C4-2B (cell line): ENCODE data around the gene C1R.

Experiments used
- H3K27ac ChIP-seq: fragments of 450-650 bp; 2 replicates; pipeline ENCODE4 v1.5.1; 2017
- ZFX ChIP-seq: fragments of 450-650 bp; IDR thresholded peaks from 2 replicates; pipeline ENCODE4 v1.6.1; 2017
- TF ChIP-seq, protein P1 (sequence below): fragments of 450-650 bp; conservative IDR thresholded peaks from 2 replicates; pipeline ENCODE4 v1.5.1; 2017; ENCODE audit warnings: mild to moderate bottlenecking

C1R gene

DNA sequence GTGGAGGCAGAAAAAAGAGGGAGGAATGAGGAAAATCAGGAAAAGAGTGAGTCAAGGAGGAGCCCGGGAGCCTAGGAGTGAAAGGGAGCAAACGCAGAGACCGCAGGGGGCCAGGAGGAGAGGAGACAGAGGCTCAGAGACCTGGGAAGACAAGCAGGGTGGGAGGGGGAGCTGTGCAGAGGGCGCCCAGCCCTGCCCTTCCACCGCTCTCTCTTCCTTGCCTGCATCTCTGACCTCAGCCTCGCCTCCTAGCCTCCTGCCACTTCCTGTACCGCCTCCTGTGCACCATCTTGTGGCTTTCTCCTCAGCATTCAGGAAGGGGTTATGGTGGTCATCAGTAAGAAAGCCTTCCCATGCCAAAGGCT lies 39.2 kb upstream of the C1R start:
- H3K27ac ChIP-seq, result no peak overlapping the region
- TF ChIP-seq, protein P1, sequence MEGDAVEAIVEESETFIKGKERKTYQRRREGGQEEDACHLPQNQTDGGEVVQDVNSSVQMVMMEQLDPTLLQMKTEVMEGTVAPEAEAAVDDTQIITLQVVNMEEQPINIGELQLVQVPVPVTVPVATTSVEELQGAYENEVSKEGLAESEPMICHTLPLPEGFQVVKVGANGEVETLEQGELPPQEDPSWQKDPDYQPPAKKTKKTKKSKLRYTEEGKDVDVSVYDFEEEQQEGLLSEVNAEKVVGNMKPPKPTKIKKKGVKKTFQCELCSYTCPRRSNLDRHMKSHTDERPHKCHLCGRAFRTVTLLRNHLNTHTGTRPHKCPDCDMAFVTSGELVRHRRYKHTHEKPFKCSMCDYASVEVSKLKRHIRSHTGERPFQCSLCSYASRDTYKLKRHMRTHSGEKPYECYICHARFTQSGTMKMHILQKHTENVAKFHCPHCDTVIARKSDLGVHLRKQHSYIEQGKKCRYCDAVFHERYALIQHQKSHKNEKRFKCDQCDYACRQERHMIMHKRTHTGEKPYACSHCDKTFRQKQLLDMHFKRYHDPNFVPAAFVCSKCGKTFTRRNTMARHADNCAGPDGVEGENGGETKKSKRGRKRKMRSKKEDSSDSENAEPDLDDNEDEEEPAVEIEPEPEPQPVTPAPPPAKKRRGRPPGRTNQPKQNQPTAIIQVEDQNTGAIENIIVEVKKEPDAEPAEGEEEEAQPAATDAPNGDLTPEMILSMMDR, result no peak
- no peak for TF ChIP-seq ZFX

GRCh38 chr12:7130701-7131501 lies 38.7 kb upstream of the C1R start:
- peak overlapping the region; percentile 73 for H3K27ac ChIP-seq
- TF ChIP-seq, protein P1, result no peak
- no peak for TF ChIP-seq ZFX

DNA sequence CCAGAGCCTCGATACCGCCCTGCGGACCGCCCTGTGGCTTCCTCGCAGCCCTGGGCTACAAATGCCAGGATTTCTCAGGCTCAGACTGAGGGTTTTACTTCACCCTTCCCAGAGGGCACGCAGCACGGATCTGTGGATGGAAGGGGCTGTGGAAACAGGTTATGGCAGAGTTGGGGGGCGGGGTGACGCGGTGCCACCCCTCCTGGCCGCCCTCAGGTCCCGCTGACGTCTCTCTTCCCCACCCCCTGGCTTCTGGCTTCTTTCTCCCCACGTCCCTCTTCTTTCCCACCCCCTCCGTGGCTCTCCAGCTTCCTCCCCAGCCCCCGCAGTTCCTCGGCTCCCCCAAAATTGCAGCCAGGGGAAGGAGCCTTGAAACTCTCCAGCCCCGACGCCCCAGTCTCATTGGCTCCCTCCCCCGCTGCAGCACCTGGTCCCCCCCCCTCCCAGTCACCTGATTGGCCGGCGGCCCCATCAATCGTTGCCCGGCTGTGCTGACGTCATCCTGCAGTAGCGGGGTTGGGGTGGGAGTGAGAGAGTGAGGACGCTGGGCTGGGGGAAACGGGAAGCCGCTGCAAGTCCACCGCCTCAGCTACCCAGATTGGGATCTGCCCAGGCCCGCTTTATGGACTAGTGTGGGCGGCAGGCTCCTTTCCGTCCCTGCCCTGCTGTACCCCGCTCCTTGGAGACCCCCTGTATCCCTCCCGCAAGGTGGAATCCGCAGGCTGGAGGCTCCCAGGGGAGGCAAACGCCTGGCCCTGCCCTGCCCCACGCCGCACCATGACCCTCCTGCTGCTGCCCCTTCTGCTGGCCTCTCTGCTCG lies 37.8 kb upstream of the C1R start, which contains the start of gene CLSTN3:
Gene CLSTN3 (plus strand): TSS at position 500 of the 820 bp plus-strand sequence. CDS start 278 bp downstream, at position 778.
- H3K27ac ChIP-seq, result peak within 1 kb of the TSS; percentile 73

DNA sequence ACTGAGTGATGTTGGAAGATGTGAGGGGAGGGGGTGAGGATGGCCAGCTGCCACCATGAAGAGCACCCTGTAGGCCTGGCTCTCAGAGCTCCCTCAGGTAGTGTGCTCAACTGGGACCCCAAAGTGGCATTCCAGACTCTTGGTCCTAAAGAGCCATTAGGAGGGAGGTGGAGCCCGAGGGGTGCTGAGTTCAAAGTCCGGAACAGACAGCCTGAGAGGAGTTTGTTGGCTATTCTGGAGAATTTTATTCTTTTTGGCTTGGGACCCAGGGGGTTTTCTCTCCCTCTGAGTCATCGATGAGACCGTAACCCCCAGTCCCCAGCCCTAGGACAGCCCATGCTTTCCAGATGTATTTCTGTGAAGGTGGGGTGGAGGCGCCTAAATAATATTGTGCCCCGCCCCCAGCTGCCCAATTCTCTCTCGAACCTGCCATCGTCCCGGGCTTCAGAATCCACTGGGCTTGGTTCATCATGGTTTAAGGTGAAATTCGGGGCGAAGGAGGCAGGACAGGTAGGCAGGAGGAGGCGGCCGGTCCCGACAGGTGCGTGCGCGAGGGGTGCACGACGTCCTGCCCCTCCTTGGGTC lies 37.1 kb upstream of the C1R start:
- peak overlapping the region; percentile 73 for H3K27ac ChIP-seq
- TF ChIP-seq, protein P1, result no peak
- no peak for TF ChIP-seq ZFX

More for the DNA sequence above, 37.8 kb upstream of the C1R start, which contains the start of gene CLSTN3:
- TF ChIP-seq ZFX, result no peak
- TF ChIP-seq, protein P1, result no peak

DNA sequence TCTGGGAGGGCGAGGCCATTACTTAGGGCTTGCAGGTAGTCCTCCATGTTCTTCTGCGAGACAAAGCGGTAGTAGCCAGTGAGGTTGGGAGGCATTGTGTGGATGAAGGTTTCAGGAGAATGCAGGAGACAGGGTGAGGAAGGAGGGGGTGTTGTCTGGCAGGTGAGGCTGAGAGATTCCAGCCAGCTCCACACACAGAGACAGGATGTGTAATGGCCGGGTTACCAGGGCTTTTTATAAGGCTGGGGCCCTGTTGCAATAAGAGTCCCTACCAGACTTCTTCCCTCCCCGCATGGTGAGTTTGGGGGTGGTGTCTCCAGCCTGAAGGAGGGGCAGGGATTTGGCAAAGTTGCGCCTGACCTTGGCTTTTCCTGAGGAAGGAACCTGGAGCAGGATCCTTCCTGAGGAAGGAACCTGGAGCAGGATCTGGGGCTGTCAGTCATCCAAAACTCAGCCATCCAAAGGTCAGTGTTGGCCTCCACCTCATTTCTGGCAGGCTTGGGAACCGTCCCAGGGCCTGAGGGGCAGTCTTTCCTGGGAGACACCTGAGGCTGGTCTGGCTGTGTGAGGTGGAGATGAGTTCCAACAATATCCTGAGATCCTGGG lies 36.5 kb upstream of the C1R start, which contains the start of gene RBP5:
Gene RBP5 (minus strand): TSS at position 209 of the 606 bp plus-strand sequence. CDS start 114 bp downstream, at position 95.
- peak within 1 kb of the TSS; percentile 73 for H3K27ac ChIP-seq

DNA sequence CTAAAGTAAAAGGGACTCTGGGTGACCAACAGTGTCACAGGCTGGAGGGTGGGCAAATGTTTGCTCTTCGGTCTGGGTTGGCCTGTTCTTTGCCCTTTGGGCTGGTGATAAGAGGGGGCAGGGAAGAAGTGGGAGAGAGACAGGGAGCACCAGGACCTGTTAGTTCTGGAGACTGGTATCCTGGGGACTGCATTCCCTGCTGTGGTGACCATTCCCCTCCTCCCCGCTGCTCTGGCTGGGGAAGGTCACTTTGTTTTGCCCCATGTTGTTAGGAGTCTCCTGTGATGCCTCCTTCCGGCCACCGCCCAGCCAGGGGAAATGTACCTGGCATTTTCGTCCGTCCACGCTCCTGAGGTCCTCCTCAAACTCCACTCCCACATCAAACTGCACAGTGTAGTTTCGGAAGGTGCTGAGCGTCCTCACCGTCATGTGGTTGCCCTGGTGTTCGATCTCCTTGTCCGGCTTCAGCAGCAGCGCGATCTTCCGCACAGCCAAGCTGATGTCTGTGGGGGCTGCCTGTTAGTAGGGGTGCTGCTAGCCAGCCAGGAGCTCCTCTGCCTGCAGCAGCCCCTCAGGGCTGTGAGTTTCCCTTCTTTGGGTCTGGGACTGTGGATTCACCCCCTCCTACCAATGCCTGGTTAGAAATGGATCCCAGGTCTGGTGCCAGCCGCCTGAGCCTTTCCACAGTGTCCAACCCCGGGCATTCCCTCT lies 35.8 kb upstream of the C1R start:
- no peak overlapping the region; the same call in 1 of the 2 replicates for H3K27ac ChIP-seq
- TF ChIP-seq, protein P1, result no peak
- no peak for TF ChIP-seq ZFX

More for the DNA sequence above, 36.5 kb upstream of the C1R start, which contains the start of gene RBP5:
- no peak for TF ChIP-seq ZFX
- TF ChIP-seq, protein P1, result no peak
